PC-9 (cell line): ENCODE results near the gene LCA5L. TPM values are rescaled to one million over a fixed set of nuclear protein-coding genes. Genes with fewer than 3 reads are reported as not detected.
"Not testable (repeated sequence)": the region's sequence is repeated elsewhere in the genome, so short reads cannot be mapped to it uniquely, and the experiment has no call there.

Source experiments
- BruUV-seq: library from RNA; stranded (reverse); fragments of 400-500 nt; replicated peaks from 2 replicates; lab custom pipeline; 2021; lab: Mats Ljungman, UMichigan
- CTCF ChIA-PET: fragments of 300-600 bp; sonication (Branson Sonifier 250); formaldehyde crosslinking; loops from one replicate; lab custom pipeline; 2022; ENCODE audit warnings: antibody characterized with exemption; lab: Charles Lee
- POLR2A ChIA-PET: fragments of 300-600 bp; sonication (Branson Sonifier 250); formaldehyde crosslinking; loops from one replicate; lab custom pipeline; 2022; ENCODE audit warnings: antibody characterized with exemption; ENCODE audit not compliant: unreplicated experiment; lab: Charles Lee
- DNase-seq, 2 experiments: peaks; one replicate each; pipeline versions ENCODE4 v3.0.0 to v3.0.0-alpha.2; 2015 to 2022; ENCODE audit warnings: mixed read lengths in 1 of 2
- H2AFZ ChIP-seq: fragments of 200-600 bp; sonication (generic); 2 replicates; pipeline ENCODE4 v1.8.1; 2017; ENCODE audit warnings: antibody characterized with exemption
- H3F3A ChIP-seq: fragments of 200-600 bp; sonication (generic); 2 replicates; pipeline ENCODE4 v1.8.1; 2017; ENCODE audit warnings: antibody characterized with exemption, mild to moderate bottlenecking, low read depth; ENCODE audit not compliant: insufficient read depth
- H3K27ac ChIP-seq: fragments of 200-600 bp; sonication (generic); 2 replicates; pipeline ENCODE4 v1.6.1; 2016; ENCODE audit warnings: mixed run types
- H3K27me3 ChIP-seq: fragments of 200-600 bp; sonication (generic); 2 replicates; pipeline ENCODE4 v1.6.1; 2016; ENCODE audit warnings: low read depth, mixed run types; ENCODE audit not compliant: insufficient read depth
- H3K36me3 ChIP-seq: fragments of 200-600 bp; sonication (generic); 2 replicates; pipeline ENCODE4 v1.6.1; 2016; ENCODE audit warnings: low read depth, mixed run types
- H3K4me1 ChIP-seq: fragments of 200-600 bp; sonication (generic); replicated peaks from 2 replicates; pipeline ENCODE4 v1.6.1; 2016; ENCODE audit warnings: mixed run types; ENCODE audit not compliant: insufficient read depth
- H3K4me2 ChIP-seq: fragments of 200-600 bp; sonication (generic); 2 replicates; pipeline ENCODE4 v1.6.1; 2017; ENCODE audit warnings: mixed run types
- H3K4me3 ChIP-seq: fragments of 200-600 bp; sonication (generic); 2 replicates; pipeline ENCODE4 v1.6.1; 2016; ENCODE audit warnings: mixed run types
- H3K79me2 ChIP-seq: fragments of 200-600 bp; sonication (generic); 2 replicates; pipeline ENCODE4 v1.6.1; 2017; ENCODE audit warnings: low read depth, mixed run types
- H3K9me2 ChIP-seq: fragments of 200-600 bp; sonication (generic); 2 replicates; pipeline ENCODE4 v1.8.1; 2017; ENCODE audit warnings: mild to moderate bottlenecking; ENCODE audit not compliant: insufficient read depth
- H3K9me3 ChIP-seq: fragments of 200-600 bp; sonication (generic); 2 replicates; pipeline ENCODE4 v1.8.1; 2016; ENCODE audit warnings: low read depth; ENCODE audit not compliant: insufficient read depth
- H4K20me1 ChIP-seq: fragments of 200-600 bp; sonication (generic); 2 replicates; pipeline ENCODE4 v1.8.1; 2017; ENCODE audit not compliant: insufficient read depth
- CTCF ChIP-seq: fragments of 200-600 bp; sonication (generic); conservative IDR thresholded peaks from 2 replicates; pipeline ENCODE4 v1.6.1; 2017; ENCODE audit warnings: mixed run types, antibody characterized with exemption, mild to moderate bottlenecking, moderate library complexity
- EZH2 ChIP-seq: fragments of 200-600 bp; sonication (generic); IDR thresholded peaks from 2 replicates; pipeline ENCODE4 v1.8.0; 2017; ENCODE audit warnings: antibody characterized with exemption, low read depth
- intact Hi-C: fragments of 100-400 bp; cut with micrococcal nuclease; formaldehyde crosslinking; loops from one replicate; pipeline ENCODE4 v1.10.0; 2022; ENCODE audit not compliant: unreplicated experiment
- total RNA-seq: library from RNA; stranded (reverse); gene quantifications from 2 replicates; pipeline ENCODE4 v1.2.3, GENCODE V29; 2021

The LCA5L gene
- total RNA-seq, 1 experiment from 2014 or later: 2.4 TPM

DNA sequence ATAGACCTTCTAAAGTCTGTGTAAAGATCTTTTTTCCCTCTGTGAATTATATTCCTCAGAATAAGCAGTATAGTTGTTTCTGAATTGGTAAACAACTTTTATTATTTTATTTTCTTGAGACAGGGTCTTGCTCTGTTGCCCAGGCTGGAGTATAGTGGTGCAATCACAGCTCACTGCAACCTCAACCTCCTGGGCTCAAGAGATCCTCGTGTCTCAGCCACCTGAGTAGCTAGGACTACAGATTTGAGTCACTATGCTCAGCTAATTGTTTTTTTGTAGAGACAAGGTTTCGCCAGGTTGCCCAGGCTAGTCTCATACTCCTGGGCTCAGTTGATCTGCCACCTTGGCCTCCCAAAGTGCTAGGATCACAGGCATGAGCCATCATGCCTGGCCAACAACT lies 70.1 kb downstream of the LCA5L start:
- POLR2A ChIA-PET: interaction anchor here (0.7 kb wide), 1 partner anchor 10 kb away, joined by 3 read pairs; no protein-coding TSS in a partner anchor
- BruUV-seq: no TSS peak

GRCh38 chr21:39374046-39374445 lies 71.5 kb downstream of the LCA5L start:
- ChIA-PET CTCF (no interaction called here), POLR2A (no interaction called here)
- Histone ChIP-seq H3K4me1 (0 out of 2 replicates have a peak, but pooled peaks cover 10% of the 10 kb centered on the region), H3K4me3 (no peak overlapping the region), H3K36me3 (no peaks in the 10 kb centered on the region), H3K9me2 (no peaks in the 10 kb centered on the region), H3K4me2 (no peak overlapping the region), H3K79me2 (no peaks in the 10 kb centered on the region), H3K27ac (no peak overlapping the region), H3K9me3 (no peaks in the 10 kb centered on the region), H2AFZ (no peak overlapping the region), H3F3A (peaks cover 3% of the 10 kb centered on the region; the same call in 1 of the 2 replicates), H3K27me3 (no peaks in the 10 kb centered on the region), H4K20me1 (no peaks in the 10 kb centered on the region)
- no TSS peak for BruUV-seq
- TF ChIP-seq CTCF (no peak), EZH2 (no peak)
- DNase-seq: no peak
- intact Hi-C loops: no loop called here

More for the DNA sequence above, 70.1 kb downstream of the LCA5L start:
- Histone ChIP-seq H3K9me2 (no peaks in the 10 kb centered on the region), H3K36me3 (no peaks in the 10 kb centered on the region), H3K4me3 (no peak overlapping the region), H3K9me3 (no peaks in the 10 kb centered on the region), H3K4me1 (peaks cover 15% of the 10 kb centered on the region), H3K27me3 (no peaks in the 10 kb centered on the region), H3F3A (peaks cover 1% of the 10 kb centered on the region; the same call in 1 of the 2 replicates), H3K27ac (no peak overlapping the region), H3K79me2 (no peaks in the 10 kb centered on the region), H4K20me1 (no peaks in the 10 kb centered on the region), H2AFZ (no peak overlapping the region), H3K4me2 (no peak overlapping the region)
- CTCF ChIA-PET: no interaction called here
- DNase-seq: no peak
- TF ChIP-seq EZH2 (no peak), CTCF (no peak)
- intact Hi-C loops: no loop called here

- DNase-seq: no peak
- Histone ChIP-seq H3F3A (peaks cover 3% of the 10 kb centered on the region; the same call in 1 of the 2 replicates), H3K79me2 (no peaks in the 10 kb centered on the region), H2AFZ (no peak overlapping the region), H3K36me3 (no peaks in the 10 kb centered on the region), H3K4me2 (no peak overlapping the region), H3K27ac (no peak overlapping the region), H4K20me1 (no peaks in the 10 kb centered on the region), H3K4me3 (no peak overlapping the region), H3K9me3 (no peaks in the 10 kb centered on the region), H3K27me3 (no peaks in the 10 kb centered on the region), H3K9me2 (no peaks in the 10 kb centered on the region), H3K4me1 (0 out of 2 replicates have a peak, but pooled peaks cover 10% of the 10 kb centered on the region)
- ChIA-PET CTCF (no interaction called here), POLR2A (interaction anchor here (0.6 kb wide), 1 partner anchor 10 kb away, joined by 3 read pairs; no protein-coding TSS in a partner anchor)
- TF ChIP-seq EZH2 (no peak), CTCF (no peak)
- no TSS peak for BruUV-seq
- intact Hi-C loops: no loop called here
Observed at GRCh38 chr21:39373634-39374033, 71.9 kb downstream of the LCA5L start.

GRCh38 chr21:39369896-39370288 lies 75.7 kb downstream of the LCA5L start:
- POLR2A ChIA-PET: not testable (repeated sequence)

More at GRCh38 chr21:39369896-39370288, 75.7 kb downstream of the LCA5L start:
- H3F3A ChIP-seq, H3K27ac ChIP-seq, H3K79me2 ChIP-seq, H3K36me3 ChIP-seq, H3K9me3 ChIP-seq, DNase-seq, BruUV-seq, intact Hi-C loops, H3K4me2 ChIP-seq, H3K9me2 ChIP-seq, H3K27me3 ChIP-seq, H3K4me1 ChIP-seq, H4K20me1 ChIP-seq, H3K4me3 ChIP-seq, H2AFZ ChIP-seq: not testable (repeated sequence)
- CTCF ChIA-PET: interaction anchor here (0.7 kb wide), 1 partner anchor 884 kb away, joined by 3 read pairs; no protein-coding TSS in a partner anchor
